SJCRH30 (cell line): ENCODE measurements around the gene NINJ2. TPM values are rescaled to one million over a fixed set of nuclear protein-coding genes. Genes with fewer than 3 reads are reported as not detected.
A peak's percentile ranks its signal among the peaks of the same experiment; 100 is the strongest.
"Not testable (repeated sequence)": the region's sequence is repeated elsewhere in the genome, so short reads cannot be mapped to it uniquely, and the experiment has no call there.

Experiments
- DNase-seq, 2 experiments: peaks; one replicate each; pipeline ENCODE4 v3.0.0-alpha.2; 2015 to 2020
- H3K27ac ChIP-seq: fragments of 250-450 bp; sonication (Bioruptor Pico); 2 replicates; pipeline ENCODE4 v1.5.1; 2020; ENCODE audit warnings: mild to moderate bottlenecking, moderate library complexity
- H3K27me3 ChIP-seq: fragments of 250-450 bp; sonication (Bioruptor Pico); 2 replicates; pipeline ENCODE4 v1.5.1; 2020; ENCODE audit warnings: mild to moderate bottlenecking, moderate library complexity
- H3K36me3 ChIP-seq: fragments of 250-450 bp; sonication (Bioruptor Pico); 2 replicates; pipeline ENCODE4 v1.5.1; 2020; ENCODE audit warnings: mild to moderate bottlenecking, moderate library complexity
- H3K4me1 ChIP-seq: fragments of 250-450 bp; sonication (Bioruptor Pico); 2 replicates; pipeline ENCODE4 v1.5.1; 2020; ENCODE audit warnings: mild to moderate bottlenecking, moderate library complexity
- H3K4me3 ChIP-seq: fragments of 250-450 bp; sonication (Bioruptor Pico); 2 replicates; pipeline ENCODE4 v1.5.1; 2020; ENCODE audit warnings: mild to moderate bottlenecking, moderate library complexity
- H3K9me3 ChIP-seq: fragments of 250-450 bp; sonication (Bioruptor Pico); replicated peaks from 2 replicates; pipeline ENCODE4 v1.5.1; 2020; ENCODE audit warnings: mild to moderate bottlenecking, moderate library complexity
- total RNA-seq: library from RNA; depleted of rRNA; stranded (reverse); fragments of >200 nt; shearing (Covaris generic); gene quantifications from 2 replicates; pipeline ENCODE4 v1.2.3, GENCODE V29; 2014; rRNA removed

The NINJ2 gene, protein sequence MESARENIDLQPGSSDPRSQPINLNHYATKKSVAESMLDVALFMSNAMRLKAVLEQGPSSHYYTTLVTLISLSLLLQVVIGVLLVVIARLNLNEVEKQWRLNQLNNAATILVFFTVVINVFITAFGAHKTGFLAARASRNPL
- 0.24 TPM in 1 of 2 replicates, not detected in the other for total RNA-seq

DNA sequence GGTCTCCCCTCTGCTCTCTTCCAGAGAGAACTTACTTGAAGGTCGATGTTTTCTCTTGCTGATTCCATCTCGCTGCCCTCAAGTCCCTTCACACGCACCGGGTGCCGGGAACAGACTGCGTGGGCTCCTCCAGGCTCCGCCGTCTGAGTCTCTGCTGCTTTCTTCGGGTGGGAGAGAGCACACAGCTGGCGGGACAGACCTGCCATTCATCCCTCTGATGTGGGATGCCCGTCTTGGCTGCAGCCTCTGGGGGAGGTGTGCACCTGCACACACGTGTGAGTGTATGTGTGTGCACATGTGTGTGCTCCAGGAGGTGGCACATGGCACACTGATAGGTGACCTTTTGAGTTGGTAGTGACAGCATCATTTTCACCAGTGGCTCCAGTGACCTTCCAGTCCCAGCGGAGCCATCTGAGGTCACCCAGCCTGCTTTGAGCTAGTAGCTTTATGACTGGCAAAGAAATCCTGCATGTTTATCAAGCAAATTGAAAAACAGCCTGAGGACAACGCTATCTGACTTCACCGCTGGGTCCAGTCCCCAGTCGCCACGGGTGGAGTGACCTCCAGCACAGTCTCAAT, at the start of gene NINJ2:
Gene NINJ2 (minus strand): TSS at position 153 of the 579 bp plus-strand sequence. CDS start 85 bp downstream, at position 68.
- Histone ChIP-seq H3K27me3 (no peaks in the 10 kb centered on the region), H3K36me3 (no peaks in the 10 kb centered on the region), H3K27ac (no peak within 1 kb of the TSS), H3K9me3 (no peaks in the 10 kb centered on the region), H3K4me1 (no peaks in the 10 kb centered on the region; the same call in none of the 2 replicates), H3K4me3 (peak within 1 kb of the TSS; percentile 9; the same call in 1 of the 2 replicates)
- no peak for DNase-seq

DNA sequence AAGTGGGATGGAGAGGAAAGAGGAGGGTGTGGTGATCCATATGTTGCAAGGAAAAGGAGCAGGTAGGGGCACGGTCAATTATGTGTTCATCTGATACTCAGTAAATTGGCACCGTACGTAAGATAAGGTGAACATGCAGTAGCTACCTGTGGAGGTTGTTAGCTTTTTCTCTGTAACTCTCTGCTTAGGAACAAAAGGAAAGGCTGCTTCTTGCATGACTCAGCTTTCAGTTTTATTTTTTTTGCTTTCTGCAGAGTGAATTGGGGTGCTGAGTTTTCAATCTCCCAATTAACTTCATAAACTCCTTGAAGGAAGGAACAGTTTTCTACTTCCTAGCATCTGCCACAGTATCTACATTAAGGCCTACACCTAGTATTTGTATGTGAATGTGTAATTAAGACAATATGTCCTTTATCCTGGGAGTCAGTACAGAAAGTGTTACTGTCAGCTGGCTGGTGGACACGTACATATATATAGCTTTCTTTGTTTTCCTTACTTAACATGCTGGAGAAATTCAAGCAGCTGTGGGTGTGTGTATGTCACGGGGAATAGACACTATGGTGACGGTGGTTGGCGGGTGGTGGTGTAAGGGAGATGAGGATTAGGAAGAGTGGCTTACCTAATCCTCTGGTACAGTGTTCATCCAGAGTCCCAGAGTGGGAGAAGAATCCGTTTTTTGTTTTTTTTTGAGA, 49.1 kb upstream of the NINJ2 start:
- H3K4me1 ChIP-seq: peaks cover 25% of the 10 kb centered on the region
- peak overlapping the region; percentile 23 for H3K4me3 ChIP-seq
- peak; percentile 95 to 98 for DNase-seq
- H3K36me3 ChIP-seq: no peaks in the 10 kb centered on the region
- peak overlapping the region; percentile 92 for H3K27ac ChIP-seq
- H3K27me3 ChIP-seq: no peaks in the 10 kb centered on the region
- no peaks in the 10 kb centered on the region for H3K9me3 ChIP-seq

DNA sequence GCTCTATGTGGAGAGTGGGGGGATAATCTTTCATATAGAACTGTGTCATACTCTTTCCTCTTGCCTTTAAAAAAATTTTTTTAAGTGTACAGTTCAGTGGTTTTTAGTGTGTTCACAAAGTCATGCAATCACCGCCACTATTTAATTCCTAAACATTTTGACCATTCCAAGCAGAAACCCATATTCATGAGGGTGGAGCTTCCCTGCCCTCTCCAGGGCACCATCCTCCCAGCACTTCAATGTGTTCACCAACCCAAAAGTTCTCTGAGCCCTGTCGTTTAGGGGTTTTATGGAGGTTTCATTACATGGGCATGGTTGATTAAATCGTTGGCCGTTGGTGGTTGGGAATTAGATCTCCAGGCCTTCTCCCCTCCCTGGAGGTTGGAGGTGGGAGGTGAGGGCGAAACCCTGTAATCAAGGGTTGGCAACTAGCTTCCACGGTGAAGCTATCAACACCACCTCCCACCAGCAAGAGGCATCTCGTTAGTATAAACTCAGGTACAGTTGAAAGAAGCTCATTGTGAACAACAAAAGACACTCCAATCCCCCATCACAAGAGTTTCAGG, 46.3 kb upstream of the NINJ2 start:
- H3K27me3 ChIP-seq: no peaks in the 10 kb centered on the region
- no peak overlapping the region for H3K4me3 ChIP-seq
- no peak overlapping the region for H3K27ac ChIP-seq
- no peaks in the 10 kb centered on the region for H3K9me3 ChIP-seq
- peaks cover 19% of the 10 kb centered on the region for H3K4me1 ChIP-seq
- no peak for DNase-seq
- H3K36me3 ChIP-seq: no peaks in the 10 kb centered on the region

DNA sequence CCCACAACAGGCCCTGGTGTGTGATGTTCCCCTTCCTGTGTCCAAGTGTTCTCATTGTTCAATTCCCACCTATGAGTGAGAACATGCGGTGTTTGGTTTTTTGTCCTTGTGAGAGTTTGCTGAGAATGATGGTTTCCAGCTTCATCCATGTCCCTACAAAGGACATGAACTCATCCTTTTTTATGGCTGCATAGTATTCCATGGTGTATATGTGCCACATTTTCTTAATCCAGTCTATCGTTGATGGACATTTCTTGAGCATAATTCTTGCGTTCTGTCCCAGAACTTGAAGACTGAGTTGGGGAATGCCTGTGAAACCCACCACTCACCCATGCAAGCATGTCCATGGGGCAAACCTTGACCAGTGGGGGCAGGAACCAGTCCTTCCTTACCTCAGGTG, 44.8 kb upstream of the NINJ2 start:
- not testable (repeated sequence) for H3K9me3 ChIP-seq, H3K36me3 ChIP-seq, H3K4me3 ChIP-seq, DNase-seq, H3K27me3 ChIP-seq, H3K27ac ChIP-seq
- H3K4me1 ChIP-seq: peaks cover 11% of the 10 kb centered on the region

DNA sequence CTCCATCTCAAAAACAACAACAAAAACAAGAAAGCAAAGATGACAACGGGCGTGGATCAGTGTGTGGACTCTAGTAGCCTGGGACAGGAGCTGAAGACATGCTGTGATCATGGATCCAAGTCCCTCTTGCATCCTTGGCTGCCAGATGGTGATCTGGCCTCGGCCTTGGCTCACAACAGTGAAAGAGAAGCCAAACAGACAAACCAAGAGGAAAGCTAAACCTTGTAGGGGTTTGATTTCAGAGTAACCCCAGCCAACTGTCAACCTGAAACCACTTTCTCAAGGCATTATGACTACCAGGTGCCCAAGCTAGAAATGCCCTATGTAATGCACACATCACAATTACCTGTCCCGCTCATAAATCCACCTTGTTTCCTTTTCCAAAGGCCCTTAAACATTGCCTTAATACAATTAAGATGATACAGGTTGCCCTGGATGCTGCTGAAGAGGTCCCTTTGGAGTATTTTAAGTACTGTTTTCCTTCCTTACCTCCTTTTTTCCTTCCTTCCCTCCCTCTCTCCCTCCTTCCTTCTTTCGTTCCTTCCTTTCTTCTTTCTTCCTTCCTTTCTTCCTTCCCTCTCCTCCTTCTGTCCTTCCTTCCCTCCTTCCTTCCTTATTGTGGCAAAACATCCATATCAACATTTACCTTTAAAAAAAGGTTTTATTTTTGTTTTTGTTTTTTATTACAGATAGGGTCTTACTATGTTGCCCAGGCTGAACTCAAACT, 41.4 kb upstream of the NINJ2 start:
- H3K4me3 ChIP-seq: no peak overlapping the region
- no peaks in the 10 kb centered on the region for H3K27me3 ChIP-seq
- H3K27ac ChIP-seq: no peak overlapping the region
- peaks cover 9% of the 10 kb centered on the region; the same call in 1 of the 2 replicates for H3K4me1 ChIP-seq
- no peaks in the 10 kb centered on the region for H3K36me3 ChIP-seq
- no peaks in the 10 kb centered on the region for H3K9me3 ChIP-seq
- no peak for DNase-seq

DNA sequence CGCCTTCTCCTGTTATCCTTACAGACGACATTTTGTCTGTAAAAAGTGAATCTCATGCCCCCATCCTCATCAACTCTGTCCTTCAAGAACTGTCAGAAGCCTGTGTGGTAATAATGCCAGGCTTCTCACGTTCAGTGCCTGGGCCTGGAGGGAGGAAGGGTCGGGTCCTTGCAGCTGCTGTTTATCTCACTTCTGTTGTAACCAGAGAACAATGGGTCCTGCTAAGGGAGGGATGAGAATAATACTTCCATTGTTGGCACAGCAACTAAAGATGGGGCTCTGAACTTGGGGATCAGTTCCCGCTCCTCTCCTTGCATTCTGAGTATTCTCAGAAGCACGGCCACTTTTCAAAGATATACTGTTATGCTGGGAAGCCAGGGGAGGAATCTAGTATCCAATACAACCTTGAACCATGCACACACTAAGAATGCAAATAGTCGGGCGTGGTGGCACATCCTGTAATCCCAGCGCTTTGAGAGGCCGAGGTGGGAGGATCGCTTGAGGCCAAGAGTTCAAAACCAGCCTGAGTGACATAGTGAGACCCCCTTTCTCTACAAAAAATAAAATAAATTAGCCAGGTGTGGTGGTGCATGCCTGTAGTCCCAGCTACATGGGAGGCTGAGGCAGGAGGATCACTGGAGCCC, 38.8 kb upstream of the NINJ2 start:
- DNase-seq: peak; percentile 76 to 89
- H3K36me3 ChIP-seq: no peaks in the 10 kb centered on the region
- H3K9me3 ChIP-seq: peaks cover 15% of the 10 kb centered on the region
- H3K27me3 ChIP-seq: no peaks in the 10 kb centered on the region
- peak overlapping the region; percentile 46 for H3K27ac ChIP-seq
- no peak overlapping the region for H3K4me3 ChIP-seq
- peaks cover 9% of the 10 kb centered on the region; the same call in 1 of the 2 replicates for H3K4me1 ChIP-seq

DNA sequence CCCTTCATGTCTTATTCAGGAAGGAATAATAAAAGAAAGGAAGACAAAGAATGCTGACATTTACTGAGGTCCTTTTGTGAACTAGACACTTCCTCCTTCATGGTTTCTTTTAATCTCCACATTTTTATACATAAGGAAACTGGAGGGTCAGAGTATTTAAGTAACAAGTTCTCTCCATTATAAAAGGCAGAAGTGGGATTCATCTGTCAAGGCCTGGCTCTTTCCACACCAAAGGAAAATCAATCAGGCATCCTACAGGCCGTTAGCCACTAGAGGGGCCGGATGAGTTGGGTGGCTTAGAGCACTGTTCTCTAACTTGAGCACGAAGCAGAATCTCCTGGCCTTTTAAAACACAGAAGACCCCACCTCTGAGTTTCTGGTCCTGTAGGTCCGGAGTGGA, 36.8 kb upstream of the NINJ2 start:
- H3K36me3 ChIP-seq: no peaks in the 10 kb centered on the region
- no peaks in the 10 kb centered on the region for H3K27me3 ChIP-seq
- peaks cover 9% of the 10 kb centered on the region; the same call in 1 of the 2 replicates for H3K4me1 ChIP-seq
- no peak overlapping the region for H3K27ac ChIP-seq
- no peak overlapping the region for H3K4me3 ChIP-seq
- DNase-seq: no peak
- H3K9me3 ChIP-seq: peaks cover 15% of the 10 kb centered on the region

DNA sequence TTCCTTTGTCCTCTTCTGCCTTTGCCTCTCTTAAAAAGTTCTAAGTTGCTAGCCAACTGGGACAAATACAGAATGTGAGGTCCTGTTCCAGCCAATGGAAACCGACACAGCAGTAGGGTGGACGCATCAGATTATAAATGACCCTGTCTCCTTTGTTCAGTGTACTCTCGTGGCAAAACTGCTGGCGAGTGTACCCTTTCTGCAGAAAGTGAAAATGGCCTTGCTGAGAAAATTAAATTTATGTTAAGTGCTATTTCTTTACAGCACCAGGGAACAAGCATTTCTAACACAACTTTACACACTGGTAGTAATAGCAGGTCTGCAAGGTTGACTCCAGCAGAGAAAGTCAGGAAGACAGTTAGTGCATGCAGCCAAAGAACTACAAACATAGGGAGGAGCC, 35.0 kb upstream of the NINJ2 start:
- DNase-seq, H3K4me3 ChIP-seq, H3K27me3 ChIP-seq, H3K36me3 ChIP-seq, H3K27ac ChIP-seq: not testable (repeated sequence)
- Histone ChIP-seq H3K4me1 (peaks cover 11% of the 10 kb centered on the region; the same call in 1 of the 2 replicates), H3K9me3 (peaks cover 15% of the 10 kb centered on the region)

DNA sequence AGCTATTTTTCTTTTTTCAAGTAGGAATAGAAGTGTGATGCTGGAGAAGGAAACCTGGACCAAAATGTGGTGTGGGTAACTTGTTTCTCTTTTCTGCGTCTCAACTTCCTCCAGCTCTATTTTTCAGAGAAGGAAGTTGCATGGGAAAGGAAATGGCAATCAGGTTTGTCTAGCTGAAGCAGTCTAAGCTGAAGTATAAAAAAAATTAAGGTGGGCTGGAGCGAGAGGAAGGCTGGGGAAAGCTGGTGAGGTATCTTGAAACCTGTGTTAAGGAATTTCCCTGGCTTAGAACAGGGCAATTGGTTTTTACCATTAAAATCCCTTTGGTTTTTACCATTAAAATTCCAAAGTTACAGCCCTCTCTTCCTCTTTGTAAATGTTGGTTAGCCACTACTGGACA, 34.2 kb upstream of the NINJ2 start:
- DNase-seq: no peak
- Histone ChIP-seq H3K27ac (no peak overlapping the region), H3K27me3 (no peaks in the 10 kb centered on the region), H3K36me3 (no peaks in the 10 kb centered on the region), H3K9me3 (peaks cover 17% of the 10 kb centered on the region), H3K4me3 (no peak overlapping the region), H3K4me1 (peaks cover 9% of the 10 kb centered on the region; the same call in 1 of the 2 replicates)

DNA sequence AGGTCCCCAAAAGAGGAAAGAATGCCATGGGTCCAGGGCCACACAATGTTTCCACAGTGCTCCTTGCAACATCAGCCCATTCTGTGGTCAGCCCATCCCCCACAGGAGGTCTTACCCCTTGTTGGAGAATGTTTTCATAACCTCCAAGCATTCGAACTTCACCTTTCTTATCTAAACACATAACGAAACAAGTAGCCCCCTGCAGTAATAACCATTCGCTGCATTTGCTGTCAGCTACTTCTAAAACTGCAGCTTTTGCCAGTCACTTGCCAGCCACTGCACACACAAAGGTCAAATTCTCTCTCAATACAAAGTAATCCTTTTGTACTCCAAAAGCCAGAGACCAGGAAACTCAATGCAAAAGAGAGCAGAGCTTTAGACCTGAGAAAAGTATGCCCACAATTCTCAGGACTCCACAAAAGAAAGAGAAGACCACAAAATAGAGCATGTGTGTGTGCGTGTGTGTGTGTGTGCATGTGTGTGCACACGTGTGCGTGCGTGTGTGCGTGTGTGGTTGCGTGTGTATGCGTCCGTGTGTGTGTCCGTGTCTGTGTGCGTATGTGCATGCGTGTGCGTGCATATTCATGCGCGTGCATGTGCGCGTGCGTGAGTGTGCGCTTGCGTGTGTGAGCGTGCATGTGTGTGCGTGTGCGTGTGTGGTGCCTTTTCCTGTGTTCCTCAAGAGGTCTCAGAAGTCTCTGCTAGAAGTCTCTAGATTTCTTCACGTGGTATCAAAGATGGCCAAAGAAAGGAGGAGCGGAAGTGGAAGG, 31.7 kb upstream of the NINJ2 start:
- Histone ChIP-seq H3K4me3 (no peak overlapping the region), H3K9me3 (peaks cover 17% of the 10 kb centered on the region), H3K27me3 (no peaks in the 10 kb centered on the region), H3K4me1 (peaks cover 5% of the 10 kb centered on the region; the same call in 1 of the 2 replicates), H3K36me3 (no peaks in the 10 kb centered on the region), H3K27ac (no peak overlapping the region)
- peak in 1 of 2 experiments; percentile 20 for DNase-seq

DNA sequence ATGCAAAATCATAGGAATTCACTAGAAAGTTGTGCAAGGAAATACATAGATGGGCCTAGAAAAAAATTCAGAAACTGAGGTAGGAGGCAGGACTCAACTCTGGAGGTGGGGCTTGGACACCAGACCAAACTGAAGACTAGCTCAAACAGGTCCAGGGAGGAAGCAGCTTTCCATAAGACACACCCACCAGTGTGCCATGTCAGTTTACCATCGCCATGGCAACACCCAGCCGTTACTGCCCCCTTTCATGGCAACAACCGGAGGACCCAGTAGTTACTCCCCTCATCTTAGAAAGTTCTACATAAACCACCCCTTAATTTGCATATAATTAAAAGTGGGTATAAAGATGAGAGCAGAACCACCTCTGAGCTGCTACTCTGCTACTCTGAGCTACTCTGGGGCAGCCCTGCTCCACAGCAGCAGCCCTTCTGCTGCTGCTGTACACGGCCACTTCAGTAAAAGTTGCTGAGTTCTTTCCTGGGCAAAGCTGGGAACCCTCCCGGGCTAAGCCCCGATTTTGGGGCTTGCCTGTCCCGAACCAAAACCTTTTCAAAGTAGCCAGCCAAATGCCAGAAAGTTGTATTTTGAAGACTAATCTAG, 30.8 kb upstream of the NINJ2 start:
- Histone ChIP-seq H3K27me3 (no peaks in the 10 kb centered on the region), H3K4me1 (peaks cover 5% of the 10 kb centered on the region; the same call in 1 of the 2 replicates), H3K4me3 (no peak overlapping the region), H3K36me3 (no peaks in the 10 kb centered on the region), H3K9me3 (peaks cover 17% of the 10 kb centered on the region), H3K27ac (no peak overlapping the region)
- DNase-seq: no peak

DNA sequence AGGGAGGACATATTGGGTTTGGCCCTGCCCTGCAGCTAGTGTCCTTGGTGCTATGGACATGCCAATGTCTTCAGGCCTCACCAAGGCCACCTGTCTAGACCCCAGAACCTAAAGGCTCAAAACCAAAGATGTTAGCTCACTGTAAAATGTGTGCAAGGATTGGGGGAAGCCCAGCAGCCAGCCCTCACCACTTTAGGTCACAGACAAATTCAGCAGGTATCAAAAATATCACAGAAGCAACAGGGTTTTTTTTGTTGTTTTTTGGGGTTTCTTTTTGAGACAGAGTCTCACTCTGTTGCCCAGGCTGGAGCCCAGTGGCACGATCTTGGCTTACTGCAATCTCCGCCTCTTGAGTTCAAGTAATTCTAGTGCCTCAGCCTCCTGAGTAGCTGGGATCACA, 29.0 kb upstream of the NINJ2 start:
- no peak overlapping the region for H3K27ac ChIP-seq
- no peak overlapping the region for H3K4me3 ChIP-seq
- no peak for DNase-seq
- 0 out of 2 replicates have a peak, but pooled peaks cover 2% of the 10 kb centered on the region for H3K9me3 ChIP-seq
- H3K36me3 ChIP-seq: no peaks in the 10 kb centered on the region
- peaks cover 5% of the 10 kb centered on the region; the same call in 1 of the 2 replicates for H3K4me1 ChIP-seq
- H3K27me3 ChIP-seq: no peaks in the 10 kb centered on the region

DNA sequence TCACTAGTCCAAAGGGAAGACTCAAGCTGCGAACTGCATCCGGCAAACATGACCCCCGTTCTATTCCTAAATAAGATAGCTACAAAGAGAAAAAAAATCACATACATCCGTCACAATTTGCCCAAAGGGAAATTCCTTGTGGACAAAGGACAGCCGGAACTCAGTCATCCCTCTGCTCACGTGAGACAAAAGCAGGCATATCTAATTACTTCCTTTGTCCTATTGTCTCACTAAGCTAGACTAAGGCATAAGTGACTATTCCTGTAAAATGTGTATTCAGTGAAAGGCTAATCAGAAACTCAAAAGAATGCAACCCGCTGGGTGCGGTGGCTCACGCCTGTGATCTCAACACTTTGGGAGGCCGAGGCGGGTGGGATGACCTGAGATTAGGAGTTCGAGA, 27.2 kb upstream of the NINJ2 start:
- peak overlapping the region; percentile 17; the same call in 1 of the 2 replicates for H3K27ac ChIP-seq
- DNase-seq: peak in 1 of 2 experiments; percentile 46
- no peaks in the 10 kb centered on the region for H3K36me3 ChIP-seq

More for the DNA sequence above, 27.2 kb upstream of the NINJ2 start:
- Histone ChIP-seq H3K9me3 (0 out of 2 replicates have a peak, but pooled peaks cover 2% of the 10 kb centered on the region), H3K4me3 (no peak overlapping the region), H3K4me1 (peaks cover 8% of the 10 kb centered on the region), H3K27me3 (no peaks in the 10 kb centered on the region)
